Neural progenitor cell (in vitro differentiated cells): ENCODE results near the gene MBNL2.

ENCODE experiments used
- EZH2 ChIP-seq: fragments of 200-600 bp; sonication (generic); IDR thresholded peaks from 2 replicates; pipeline ENCODE4 v1.6.1; 2017; ENCODE audit warnings: antibody characterized with exemption, mild to moderate bottlenecking, moderate library complexity
- TF ChIP-seq, protein P1 (sequence below): fragments of 200-600 bp; sonication (generic); IDR thresholded peaks from 2 replicates; pipeline ENCODE4 v1.5.1; 2017; ENCODE audit warnings: antibody characterized with exemption, mild to moderate bottlenecking

DNA sequence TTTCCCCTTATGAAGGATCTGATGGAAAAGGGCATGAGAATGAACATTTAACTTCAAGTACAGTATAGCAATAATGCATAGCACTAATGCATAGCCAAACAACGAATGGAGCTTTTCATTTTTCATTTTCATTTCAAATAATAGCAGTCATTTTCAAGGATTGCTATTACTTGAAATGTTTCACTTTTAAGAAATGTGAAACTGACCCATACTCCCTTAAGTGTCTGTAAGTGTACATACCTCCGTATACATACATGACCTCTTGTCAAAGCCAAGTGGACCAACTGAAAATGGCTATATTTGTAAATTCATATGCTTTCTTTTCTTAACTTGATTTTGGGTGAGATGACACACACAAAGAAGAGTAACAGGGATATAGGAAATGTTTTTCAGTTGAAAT lies 215.6 kb downstream of the MBNL2 start:
- TF ChIP-seq, protein P1, sequence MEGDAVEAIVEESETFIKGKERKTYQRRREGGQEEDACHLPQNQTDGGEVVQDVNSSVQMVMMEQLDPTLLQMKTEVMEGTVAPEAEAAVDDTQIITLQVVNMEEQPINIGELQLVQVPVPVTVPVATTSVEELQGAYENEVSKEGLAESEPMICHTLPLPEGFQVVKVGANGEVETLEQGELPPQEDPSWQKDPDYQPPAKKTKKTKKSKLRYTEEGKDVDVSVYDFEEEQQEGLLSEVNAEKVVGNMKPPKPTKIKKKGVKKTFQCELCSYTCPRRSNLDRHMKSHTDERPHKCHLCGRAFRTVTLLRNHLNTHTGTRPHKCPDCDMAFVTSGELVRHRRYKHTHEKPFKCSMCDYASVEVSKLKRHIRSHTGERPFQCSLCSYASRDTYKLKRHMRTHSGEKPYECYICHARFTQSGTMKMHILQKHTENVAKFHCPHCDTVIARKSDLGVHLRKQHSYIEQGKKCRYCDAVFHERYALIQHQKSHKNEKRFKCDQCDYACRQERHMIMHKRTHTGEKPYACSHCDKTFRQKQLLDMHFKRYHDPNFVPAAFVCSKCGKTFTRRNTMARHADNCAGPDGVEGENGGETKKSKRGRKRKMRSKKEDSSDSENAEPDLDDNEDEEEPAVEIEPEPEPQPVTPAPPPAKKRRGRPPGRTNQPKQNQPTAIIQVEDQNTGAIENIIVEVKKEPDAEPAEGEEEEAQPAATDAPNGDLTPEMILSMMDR = no peak
- no peak for TF ChIP-seq EZH2
